Activated naive CD8-positive, alpha-beta T cell treated with anti-CD3 and anti-CD28 coated beads, Interleukin-2, amount 50 U/mL, for 16 hours (primary cell): ENCODE measurements around the gene RAD18.

ENCODE experiments used
- DNase-seq: peaks from one replicate; pipeline ENCODE4 v3.0.0-alpha.2; 2020; ENCODE audit warnings: low read depth, low spot score

Gene RAD18, protein sequence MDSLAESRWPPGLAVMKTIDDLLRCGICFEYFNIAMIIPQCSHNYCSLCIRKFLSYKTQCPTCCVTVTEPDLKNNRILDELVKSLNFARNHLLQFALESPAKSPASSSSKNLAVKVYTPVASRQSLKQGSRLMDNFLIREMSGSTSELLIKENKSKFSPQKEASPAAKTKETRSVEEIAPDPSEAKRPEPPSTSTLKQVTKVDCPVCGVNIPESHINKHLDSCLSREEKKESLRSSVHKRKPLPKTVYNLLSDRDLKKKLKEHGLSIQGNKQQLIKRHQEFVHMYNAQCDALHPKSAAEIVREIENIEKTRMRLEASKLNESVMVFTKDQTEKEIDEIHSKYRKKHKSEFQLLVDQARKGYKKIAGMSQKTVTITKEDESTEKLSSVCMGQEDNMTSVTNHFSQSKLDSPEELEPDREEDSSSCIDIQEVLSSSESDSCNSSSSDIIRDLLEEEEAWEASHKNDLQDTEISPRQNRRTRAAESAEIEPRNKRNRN

DNA sequence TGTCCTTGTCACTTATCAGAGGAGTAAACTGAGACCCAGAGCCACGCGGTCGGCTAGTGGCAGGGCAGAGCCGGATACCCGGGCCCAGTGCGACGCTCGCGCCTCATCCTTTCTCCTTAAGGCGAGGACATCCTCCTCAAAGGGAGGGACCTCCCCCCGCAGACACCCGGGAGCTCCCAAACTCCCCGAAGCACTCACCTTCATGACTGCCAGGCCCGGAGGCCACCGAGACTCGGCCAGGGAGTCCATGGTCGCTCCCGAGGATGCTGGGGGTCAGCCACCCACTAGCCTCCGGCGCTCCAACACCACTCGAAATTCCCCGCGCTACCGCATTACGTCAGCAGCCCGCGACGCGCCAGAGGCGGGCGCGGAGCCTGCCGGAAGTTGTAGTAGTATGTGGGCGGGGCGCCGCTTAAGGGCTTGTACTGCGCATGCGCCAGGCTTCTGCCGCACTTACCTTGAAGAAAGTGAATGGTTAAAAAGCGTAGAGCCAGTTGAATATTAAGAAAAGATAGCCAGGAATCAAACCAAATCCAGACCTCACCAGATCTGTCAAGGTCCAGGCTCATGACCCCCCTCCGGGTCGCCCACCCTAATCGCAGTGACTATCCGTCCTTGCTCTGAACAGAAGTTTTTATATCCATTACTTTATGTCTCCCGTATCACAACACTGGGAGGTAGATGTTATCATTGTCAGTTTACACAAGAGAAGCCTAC, at the start of gene RAD18:
Gene RAD18 (minus strand): TSS at position 336 of the 717 bp plus-strand sequence. CDS start 87 bp downstream, at position 249.
- peak; percentile 83 for DNase-seq

DNA sequence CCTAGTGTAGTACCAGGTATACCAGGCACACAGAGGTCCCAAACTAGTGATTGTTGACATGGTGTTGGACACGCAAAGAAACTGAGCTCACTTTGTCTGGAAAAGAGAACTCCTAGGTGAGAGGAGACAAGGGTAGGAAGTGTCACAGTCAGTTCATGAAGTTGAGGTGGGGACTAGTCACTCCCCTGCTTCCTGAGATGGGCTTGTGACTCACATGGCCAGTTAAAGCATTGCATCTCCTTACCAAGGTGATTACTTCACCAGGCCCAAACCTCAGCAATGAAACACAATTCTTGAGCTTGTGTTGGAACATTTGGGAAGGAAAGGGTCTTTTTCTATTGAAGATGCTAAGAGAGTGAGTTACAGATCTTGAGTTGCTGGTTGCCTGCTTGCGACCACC, 49.2 kb upstream of the RAD18 start:
- DNase-seq: no peak

DNA sequence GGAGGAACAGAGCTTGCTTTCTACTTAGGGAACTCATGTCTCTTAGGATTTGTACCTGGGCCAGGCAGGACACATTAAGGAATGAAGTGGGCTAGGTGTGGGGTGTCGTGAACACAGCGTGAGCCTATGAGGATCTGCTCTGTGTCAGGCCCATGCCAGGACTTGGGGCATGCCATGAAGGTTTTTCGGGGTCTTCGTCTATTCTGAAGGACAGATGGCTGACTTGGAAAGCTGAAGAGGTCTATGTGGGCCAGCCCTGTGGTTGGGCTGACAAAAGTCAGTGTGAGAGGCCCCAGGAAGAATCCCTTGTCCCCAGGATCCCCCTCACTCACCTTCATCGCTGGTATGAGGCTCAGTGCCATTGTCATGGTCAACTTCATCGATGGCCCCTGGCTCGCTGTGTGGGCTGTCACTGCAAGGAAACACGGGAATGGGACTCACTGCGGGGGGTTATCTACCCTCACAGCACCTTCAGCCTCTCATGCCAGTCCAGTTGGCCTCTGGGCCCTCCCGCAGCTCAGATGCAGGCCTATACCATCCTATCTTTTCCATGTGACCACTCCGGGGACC, 46.8 kb upstream of the RAD18 start:
- no peak for DNase-seq

DNA sequence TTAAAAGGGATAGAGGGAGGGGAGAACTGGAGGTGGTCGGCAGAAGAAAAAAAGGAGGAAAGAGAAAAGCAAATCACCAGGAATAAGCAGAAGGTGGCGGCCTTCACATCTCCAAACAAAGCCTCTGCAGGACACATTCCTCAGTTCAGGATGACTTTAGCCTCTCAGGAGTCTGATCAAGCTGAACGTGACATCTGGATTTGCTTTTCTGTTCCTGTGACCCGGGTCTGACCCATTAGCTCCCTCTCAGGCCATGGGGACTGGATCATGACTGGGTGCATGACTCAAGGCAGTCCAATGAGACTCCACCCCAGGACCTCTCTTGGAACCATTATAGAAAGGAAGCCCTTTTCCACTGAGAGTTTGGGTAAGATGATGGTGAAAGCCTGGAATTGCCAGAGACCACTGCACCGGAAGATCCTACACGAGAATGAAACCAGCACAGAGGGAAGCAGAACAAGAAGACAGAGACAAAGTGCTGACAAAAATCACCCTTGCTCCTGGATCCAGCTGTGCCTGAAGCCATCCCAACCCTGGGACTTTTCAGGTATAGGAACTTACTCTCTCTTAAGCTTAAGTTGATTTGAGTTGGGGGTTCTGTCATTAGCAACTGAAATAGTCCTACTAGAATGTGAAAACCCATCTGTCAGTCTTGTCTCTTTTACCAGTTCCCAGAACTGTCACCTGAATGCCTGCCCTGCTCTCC, 45.4 kb upstream of the RAD18 start:
- DNase-seq: no peak

DNA sequence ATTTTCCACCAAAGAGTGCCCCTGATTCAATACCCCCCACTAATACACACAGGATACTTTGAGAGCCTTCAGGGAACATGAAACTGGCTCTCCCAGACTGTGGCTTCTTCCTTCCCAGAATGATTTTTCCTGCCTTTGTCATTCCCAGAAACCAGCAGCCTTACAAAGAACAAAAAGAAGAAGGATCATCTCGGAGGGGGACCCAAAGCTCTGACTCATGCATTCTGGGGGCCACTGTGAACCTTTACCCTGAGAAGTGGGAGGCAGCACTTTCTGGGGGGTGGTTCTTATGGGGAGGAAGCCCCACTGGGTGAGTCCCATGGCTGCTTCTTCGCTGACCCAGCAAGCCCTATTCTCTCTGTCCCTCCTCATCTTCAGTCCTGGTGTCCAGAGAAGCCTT, 44.7 kb upstream of the RAD18 start:
- no peak for DNase-seq

DNA sequence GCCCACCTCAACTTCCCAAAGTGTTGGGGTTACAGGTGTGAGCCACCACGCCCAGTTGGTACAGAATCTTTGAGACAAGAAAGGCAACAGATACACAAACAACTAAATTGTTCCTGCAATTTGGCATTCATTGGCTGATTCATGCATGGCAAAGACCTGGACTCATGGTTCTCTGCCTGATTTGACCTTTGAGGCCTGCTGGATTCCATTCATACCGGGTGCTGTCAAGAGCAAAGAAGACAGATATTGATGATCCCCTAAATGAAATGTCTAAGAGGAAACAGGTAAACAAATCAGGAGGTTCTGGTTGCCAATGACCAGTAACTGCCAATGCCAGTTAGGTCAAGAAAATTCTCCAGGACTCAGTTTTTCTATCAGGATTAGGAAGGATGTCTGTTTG, 43.9 kb upstream of the RAD18 start:
- no peak for DNase-seq

DNA sequence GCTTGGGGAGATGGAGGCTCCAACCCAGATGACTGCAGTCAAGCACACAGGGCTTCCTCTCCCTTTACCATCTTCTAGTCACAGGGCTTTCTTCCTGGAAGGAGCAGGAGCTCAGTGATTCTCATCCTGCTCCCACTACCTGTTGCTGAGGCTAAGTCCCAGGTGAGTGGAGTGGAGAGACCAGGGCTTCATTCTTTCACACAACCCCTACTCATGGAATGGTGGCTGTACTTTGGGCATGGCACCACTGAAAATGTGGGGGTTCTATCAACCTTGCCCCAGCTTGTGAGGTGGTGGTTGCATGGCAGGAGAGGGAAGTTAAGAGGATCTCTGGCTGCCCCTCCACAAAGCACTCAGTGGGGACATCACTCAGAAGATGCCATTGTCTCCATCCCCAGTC, 36.8 kb upstream of the RAD18 start:
- DNase-seq: no peak

DNA sequence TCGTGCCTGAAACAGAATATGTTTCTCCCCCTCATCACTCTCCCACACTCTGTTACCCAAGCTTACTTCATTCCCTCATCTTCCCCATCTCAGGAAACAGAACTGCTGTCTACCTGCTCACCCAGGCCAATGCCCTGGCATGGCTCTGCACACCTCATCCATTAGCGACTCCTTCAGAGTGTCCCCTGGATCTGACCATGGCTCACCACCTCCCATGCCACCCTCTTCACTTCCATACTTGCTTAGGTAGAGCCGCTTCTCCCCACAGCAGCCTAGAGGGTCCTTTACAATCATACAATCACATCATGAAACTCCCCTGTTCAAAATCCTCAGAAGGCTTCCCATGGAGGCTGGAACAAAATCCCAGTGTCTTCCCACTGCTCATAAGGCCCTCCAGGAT, 33.9 kb upstream of the RAD18 start:
- no peak for DNase-seq

DNA sequence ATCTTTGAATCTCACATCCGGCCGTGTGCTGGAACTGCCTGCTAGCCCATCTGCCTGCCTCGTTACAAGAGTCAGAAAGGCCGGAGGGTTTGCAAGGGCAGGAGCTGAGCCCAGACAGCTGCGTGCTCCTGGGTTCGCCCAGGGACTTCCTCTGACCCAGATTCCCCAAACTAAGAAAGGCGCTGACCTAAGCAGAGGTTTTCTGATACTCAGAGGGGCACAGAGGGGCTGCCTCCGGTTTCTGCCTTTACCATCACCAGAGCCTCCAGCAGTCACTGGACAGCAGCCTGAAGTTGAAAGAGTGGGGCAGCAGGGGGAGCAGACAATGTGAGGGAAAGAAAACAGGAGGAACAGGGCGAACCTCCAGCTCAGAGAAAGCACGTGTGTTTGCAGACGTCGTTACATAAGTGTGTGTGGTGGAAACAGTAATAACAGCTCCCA, 33.4 kb upstream of the RAD18 start:
- DNase-seq: no peak

DNA sequence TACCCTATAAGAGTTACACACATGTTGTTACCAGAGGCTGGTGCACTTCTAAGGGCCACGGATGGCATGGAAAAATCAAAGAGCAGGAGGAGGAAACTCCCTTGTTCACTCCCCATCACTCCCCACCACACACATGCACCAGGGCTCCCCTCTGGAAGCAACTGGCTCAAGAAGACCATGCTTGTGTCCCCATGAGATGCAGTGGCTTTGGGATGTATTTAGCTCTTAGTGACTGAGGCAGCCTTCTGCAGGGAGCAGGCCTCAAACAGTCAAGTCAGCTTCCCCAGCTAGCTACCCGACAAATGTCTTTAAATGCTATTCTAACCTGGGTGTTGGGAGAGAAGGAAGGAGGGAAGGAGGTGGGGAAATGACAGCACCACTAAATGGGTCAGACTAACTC, 32.9 kb upstream of the RAD18 start:
- no peak for DNase-seq

DNA sequence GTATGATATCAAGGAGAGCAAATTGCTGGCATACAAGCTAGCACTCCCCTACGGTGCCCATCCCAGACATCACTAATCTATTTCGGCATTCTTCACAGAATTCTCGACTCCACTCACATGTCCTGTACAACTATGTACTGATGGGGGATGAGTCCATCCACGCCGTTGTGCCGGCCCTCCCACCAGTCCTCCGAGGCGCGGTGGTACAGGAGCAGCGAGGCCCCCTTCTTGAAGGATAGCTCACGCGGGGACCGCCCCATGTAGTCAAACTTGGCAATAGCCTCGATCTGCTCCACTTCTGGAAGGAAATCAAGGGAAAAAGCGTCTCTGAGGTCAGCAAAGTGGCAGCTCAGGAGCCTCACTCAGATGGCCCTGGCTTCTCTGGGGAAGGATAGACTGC, 31.0 kb upstream of the RAD18 start:
- no peak for DNase-seq

DNA sequence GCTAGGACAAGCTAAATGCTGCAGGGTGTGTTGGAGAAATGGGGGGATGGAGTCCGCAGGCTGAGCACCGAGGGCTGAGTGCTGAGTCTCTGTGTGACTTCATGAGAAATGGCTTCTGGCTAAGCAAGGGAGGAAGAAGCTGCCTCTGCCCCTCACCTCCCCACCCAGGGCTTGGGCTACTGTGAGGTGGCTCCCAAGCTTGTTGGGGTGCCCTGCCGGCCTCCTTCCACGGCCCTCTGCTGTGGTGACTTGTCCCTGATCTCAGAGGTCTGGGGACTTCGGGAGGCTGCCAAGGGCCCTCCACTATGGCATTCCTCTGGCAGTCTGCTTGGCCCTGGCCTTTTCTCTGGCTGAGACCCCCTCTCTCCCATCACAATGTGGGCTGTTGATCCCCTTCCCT, 30.1 kb upstream of the RAD18 start:
- DNase-seq: no peak

DNA sequence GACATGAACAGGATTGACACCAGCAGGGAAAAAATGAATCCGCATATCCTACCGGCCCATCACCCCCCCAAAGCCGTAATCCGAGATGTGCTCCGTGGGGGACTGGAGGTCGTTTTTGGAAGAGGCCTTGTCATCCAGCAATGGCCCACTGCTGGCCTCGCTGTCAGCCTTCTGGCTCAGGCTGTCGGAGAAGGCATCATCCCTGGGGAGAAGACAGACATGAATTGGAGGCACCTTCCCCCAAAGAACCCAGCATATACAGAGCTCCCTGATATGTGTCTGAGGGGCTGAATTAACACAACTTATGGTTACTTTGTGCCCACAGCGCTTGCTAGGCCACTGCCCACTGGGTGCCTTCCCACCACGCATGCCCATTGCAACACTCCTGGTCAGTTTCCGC, 29.6 kb upstream of the RAD18 start:
- no peak for DNase-seq

DNA sequence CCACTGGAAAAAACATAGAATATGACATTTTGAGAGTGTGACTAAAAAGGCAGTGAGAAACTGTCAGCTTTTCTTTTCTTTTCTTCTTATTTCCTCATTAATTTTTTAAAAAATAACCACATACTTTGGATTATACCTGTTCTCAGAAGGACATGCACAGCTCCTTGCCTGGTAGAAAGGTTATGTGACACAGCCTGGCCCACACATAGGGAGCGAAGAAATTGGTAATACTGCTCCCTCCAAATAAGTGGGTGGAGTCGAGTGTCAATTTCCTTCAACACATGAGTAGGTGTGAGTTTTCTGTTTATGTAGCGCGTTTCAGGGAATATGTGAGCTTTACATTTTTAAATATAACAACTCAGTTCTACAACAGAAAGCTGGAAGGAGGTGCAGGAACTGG, 28.9 kb upstream of the RAD18 start:
- no peak for DNase-seq

DNA sequence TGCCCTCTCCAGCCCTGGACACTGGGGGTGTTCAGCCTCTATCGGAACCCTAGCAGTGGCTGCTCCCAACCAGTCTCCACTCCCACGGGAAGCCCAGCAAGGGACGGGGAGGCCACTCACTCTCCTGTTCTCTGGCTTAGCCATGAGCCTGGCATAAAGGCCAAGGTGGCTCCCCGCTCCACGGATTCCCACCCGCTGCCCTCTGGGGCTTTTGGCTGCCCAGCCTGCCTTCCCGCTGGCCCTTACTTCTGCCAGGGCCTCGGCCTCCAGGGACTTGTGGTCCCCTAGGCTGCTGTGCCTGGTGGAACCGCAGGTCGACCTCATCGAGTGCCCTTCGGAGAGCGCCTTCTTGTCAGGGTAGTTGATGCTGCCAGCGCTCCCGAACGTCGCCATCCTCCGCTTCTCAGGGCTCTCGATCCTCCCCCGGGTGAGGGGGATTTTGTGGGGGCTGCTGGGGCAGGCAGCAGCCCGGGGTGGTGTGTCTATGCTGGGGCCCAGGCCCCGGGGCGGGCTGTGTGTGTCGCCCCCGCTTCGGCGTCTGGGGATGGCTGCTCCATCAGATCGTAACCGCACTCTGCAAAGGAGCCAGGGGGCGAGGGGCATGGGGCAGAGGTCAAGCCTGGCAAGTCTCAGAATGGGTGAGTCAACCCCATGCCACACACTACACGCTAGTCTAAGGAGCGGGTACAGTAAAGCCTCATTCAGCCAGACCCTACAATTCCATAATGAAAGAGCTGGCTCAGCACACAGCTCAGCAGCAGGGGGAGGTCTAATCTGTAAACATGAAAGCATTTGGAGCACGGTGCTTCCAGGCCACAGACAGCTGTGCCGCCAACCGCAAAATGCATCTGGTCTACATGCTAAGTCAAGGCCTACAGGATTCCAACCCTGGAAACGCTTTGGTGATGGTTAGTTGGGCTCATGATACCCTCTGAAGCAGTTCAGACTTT, 27.3 kb upstream of the RAD18 start:
- DNase-seq: no peak

DNA sequence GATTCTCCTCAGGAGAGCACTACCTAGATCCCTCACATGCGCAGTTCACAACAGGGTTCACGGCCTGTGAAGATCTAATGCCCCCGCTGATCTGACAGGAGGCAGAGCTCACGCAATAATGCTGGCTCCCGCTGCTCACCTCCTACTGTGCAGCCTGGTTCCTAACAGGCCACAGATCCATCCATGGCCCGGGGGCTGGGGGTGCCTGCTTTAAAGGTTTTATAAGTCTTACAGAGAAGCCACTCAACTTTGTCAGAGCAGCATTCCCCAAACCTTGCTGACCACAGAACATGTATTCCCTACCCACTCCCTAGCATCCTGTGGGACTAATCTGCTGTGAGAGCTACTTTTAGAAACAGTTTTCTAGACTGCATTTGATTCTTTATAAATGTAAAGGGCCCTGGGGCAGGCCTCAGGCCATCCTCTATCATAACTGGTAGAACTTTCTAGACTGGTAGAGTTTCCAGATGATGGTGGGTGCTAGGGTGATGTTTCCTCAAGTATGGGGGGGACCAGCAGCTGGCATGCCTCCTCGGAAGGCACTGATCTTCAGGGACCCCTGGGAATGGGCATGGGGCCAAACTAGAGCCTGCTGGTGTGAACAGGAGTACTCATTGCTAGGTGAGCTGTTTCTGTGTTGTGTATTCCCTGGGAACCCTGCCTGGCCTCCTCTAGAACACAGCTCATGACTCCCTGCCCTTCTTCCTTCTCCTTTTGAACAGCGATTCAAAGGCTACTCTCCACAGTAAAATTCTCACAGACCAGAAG, 25.7 kb upstream of the RAD18 start:
- DNase-seq: no peak

DNA sequence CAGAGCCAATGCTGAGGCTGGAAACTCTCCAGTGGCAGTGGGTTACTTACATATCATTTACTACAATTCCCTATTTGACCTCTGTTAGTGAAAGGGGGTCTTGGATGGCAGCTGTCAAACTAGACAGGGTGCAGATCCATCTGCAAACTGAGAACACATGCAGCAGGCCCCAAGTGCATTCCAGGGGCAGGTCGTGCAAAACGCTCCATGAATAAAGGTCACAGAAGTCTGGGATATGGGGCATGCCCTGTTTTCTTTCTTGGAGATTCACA, 25.0 kb upstream of the RAD18 start:
- no peak for DNase-seq

DNA sequence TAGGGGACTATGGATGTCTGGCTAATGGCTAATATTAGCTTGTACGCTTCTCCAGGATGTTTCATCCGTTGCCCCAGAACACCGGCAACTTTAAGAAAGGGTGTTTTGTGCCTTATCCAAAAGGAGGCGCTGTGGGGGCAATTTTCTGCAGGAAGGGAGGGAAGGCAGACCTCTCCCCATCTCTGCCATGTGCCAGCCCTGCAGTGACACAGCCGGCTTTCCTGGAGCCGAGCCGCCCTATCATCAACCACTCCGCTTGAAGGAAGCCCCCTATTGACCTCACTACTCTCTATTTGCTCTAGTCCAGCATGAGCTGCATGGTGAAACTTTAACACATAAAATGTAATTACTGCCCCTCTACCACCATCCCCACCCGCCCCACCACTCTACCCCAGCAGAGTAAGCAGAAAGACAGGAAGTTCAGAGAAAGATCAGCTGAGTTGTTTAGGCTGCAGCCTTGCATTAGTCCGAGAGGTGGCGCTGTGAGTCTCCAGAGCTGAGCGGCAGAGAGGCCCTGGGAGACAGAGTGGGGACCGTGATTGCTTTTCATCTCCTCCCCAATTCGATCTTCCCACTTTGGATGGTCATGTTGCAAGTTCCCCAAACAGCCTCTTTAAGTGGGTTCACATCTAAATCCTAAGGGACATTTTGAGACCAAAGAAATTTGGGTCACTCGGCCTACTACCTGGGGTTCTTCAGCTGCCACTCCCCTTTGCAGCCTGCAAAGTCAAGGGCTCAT, 24.5 kb upstream of the RAD18 start:
- peak; percentile 18 for DNase-seq

DNA sequence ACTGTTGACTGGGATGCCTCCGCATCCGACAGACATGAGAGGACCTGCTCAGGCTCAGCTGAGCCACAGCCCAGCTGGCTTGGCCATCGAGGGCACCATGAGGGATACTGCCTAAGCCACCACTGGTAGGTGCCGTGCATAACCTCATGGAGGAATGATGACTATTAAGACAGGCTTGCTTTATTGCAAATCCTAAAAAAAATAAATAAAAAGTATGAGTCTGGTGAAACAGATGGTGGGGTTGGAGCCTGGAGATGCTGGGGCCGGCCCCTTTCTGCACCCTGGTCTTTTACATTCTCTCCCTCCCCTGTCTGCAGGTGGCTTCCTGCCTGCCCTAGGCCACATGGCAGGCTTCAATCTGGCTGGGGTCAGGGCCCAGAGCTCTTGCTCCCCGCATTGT, 24.0 kb upstream of the RAD18 start:
- DNase-seq: no peak

DNA sequence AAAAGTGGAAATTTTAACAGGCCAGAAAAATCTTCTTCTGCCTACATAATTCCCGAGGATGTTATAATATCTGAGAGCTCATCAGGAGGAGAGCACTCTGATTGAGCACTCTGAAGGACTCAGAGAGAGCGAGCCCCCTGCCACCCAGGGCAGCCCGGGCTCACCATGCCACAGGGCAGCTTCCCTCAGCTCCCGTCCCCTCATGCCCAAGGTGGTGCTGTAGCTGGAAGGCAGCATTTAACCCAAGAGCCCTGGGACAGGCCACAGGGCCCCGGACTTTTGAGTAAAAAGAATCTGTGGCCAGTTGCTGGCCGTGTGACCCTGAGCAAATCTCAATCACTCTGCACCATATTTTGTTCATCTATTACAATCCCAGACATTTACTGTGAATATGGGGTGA, 23.5 kb upstream of the RAD18 start:
- DNase-seq: no peak
